C4-2B (cell line): ENCODE measurements around the gene APH1A.
A peak's percentile ranks its signal among the peaks of the same experiment; 100 is the strongest.

ENCODE experiments used
- H3K27ac ChIP-seq: fragments of 450-650 bp; 2 replicates; pipeline ENCODE4 v1.5.1; 2017
- CTCF ChIP-seq: fragments of 450-650 bp; conservative IDR thresholded peaks from 2 replicates; pipeline ENCODE4 v1.5.1; 2017; ENCODE audit warnings: mild to moderate bottlenecking
- ZFX ChIP-seq: fragments of 450-650 bp; IDR thresholded peaks from 2 replicates; pipeline ENCODE4 v1.6.1; 2017

The APH1A gene

GRCh38 chr1:150281221-150281757 is 12.5 kb upstream of the APH1A start:
- peak overlapping the region; percentile 71 for H3K27ac ChIP-seq
- no peak for TF ChIP-seq ZFX
- TF ChIP-seq CTCF, result peak; percentile 91

- no peak overlapping the region for H3K27ac ChIP-seq
- no peak for TF ChIP-seq ZFX
- TF ChIP-seq CTCF, result no peak
Measured at GRCh38 chr1:150280138-150280707, 11.4 kb upstream of the APH1A start.

GRCh38 chr1:150273311-150273710 is 4.5 kb upstream of the APH1A start:
- TF ChIP-seq ZFX (no peak), CTCF (no peak)

GRCh38 chr1:150271291-150271959 is 2.6 kb upstream of the APH1A start:
- no peak overlapping the region for H3K27ac ChIP-seq
- TF ChIP-seq CTCF (no peak), ZFX (no peak)

More at GRCh38 chr1:150273311-150273710, 4.5 kb upstream of the APH1A start:
- H3K27ac ChIP-seq, result no peak overlapping the region

- peak overlapping the region; percentile 84; the same call in 1 of the 2 replicates for H3K27ac ChIP-seq
- no peak for TF ChIP-seq ZFX
- no peak for TF ChIP-seq CTCF
Measured at GRCh38 chr1:150269451-150269850, 635 bp upstream of the APH1A start.

GRCh38 chr1:150268340-150268704 is 494 bp downstream of the APH1A start:
- no peak for TF ChIP-seq CTCF
- TF ChIP-seq ZFX, result no peak; the same call in 1 of the 2 replicates
- H3K27ac ChIP-seq, result peak overlapping the region; percentile 84

- no peak for TF ChIP-seq CTCF
- no peak for TF ChIP-seq ZFX
- H3K27ac ChIP-seq, result peak overlapping the region; percentile 84
Measured at GRCh38 chr1:150267896-150268295, 920 bp downstream of the APH1A start.
